Stimulated activated naive B cell treated with anti-CD40 and anti-IgM and Interleukin-4, amounts not matched to agents 10 μg/mL and 1 μg/mL and 100 μg/mL, for 72 hours (primary cell): ENCODE measurements around the gene SNX24.
"Not testable (repeated sequence)": the region's sequence is repeated elsewhere in the genome, so short reads cannot be mapped to it uniquely, and the experiment has no call there.

ENCODE experiments used
- ATAC-seq, 2 donors: fragments of 150-1000 bp; cut with Tn5 transposase; replicated peaks; 2 replicates each; pipeline ENCODE4 v1.10.0; 2021; ENCODE audit warnings: moderate library complexity in 1 of 2
- DNase-seq: peaks from one replicate; pipeline ENCODE4 v3.0.0; 2021
- H3K27ac Mint-ChIP-seq: one replicate; pipeline ENCODE4 v1.8.0; 2022; ENCODE audit warnings: mild to moderate bottlenecking, mixed read lengths
- H3K27me3 Mint-ChIP-seq, 2 donors: one replicate each; pipeline ENCODE4 v1.8.0; 2022; ENCODE audit warnings: mixed read lengths in 2 of 2
- H3K36me3 Mint-ChIP-seq, 2 donors: one replicate each; pipeline ENCODE4 v1.8.0; 2022; ENCODE audit warnings: mixed read lengths in 2 of 2, mild to moderate bottlenecking in 1 of 2
- H3K4me1 Mint-ChIP-seq, 2 donors: one replicate each; pipeline ENCODE4 v1.8.0; 2022; ENCODE audit warnings: mixed read lengths in 2 of 2, mild to moderate bottlenecking in 1 of 2
- H3K4me3 Mint-ChIP-seq, 2 donors: one replicate each; pipeline ENCODE4 v1.8.0; 2022; ENCODE audit warnings: mild to moderate bottlenecking in 2 of 2, mixed read lengths in 2 of 2, moderate library complexity in 1 of 2
- H3K9me3 Mint-ChIP-seq, 2 donors: one replicate each; pipeline ENCODE4 v1.8.0; 2022; ENCODE audit warnings: mixed read lengths in 2 of 2, mild to moderate bottlenecking in 1 of 2

SNX24 gene

DNA sequence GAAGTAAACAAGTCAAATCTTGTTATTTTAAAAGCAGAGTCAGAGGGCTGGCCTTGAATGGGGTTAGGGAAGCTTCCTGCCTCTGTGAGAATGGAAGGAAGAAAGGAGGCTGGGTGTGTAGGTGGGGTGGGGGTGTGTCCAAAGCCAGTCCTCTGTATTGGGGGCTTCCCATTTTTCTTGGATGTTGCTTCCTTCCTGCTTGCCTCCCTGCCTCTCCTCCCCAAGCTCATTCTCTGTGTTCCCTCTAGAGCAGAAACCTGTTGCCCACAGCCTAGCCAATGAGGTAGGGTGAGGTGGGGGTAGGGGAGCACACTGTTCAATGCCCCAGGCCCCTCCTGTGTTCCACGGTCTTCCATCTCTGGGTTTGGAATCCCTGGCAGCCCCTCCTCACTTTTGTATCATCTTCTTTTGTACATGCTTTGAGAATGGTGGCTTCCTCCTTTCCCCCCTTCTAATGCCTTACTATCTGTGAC lies 39.7 kb downstream of the SNX24 start:
- no peak for ATAC-seq
- Mint-ChIP-seq H3K27ac (no peak overlapping the region), H3K4me3 (no peak overlapping the region), H3K36me3 (peaks cover 4% of the 10 kb centered on the region in 2 donors), H3K9me3 (peaks cover 5 to 8% of the 10 kb centered on the region in 2 donors), H3K27me3 (no peaks in the 10 kb centered on the region), H3K4me1 (peaks cover 0 to 1% of the 10 kb centered on the region in 2 donors)
- DNase-seq, result no peak

- H3K9me3 Mint-ChIP-seq, result peaks cover 5 to 8% of the 10 kb centered on the region in 2 donors
- no peak overlapping the region for H3K27ac Mint-ChIP-seq
- H3K4me3 Mint-ChIP-seq, result no peak overlapping the region
Measured at GRCh38 chr5:122885891-122886290, 40.5 kb downstream of the SNX24 start.

GRCh38 chr5:122895141-122895540 lies 49.7 kb downstream of the SNX24 start:
- DNase-seq, result no peak
- Mint-ChIP-seq H3K4me3 (no peak overlapping the region), H3K4me1 (peaks cover 0 to 8% of the 10 kb centered on the region in 2 donors), H3K36me3 (no peaks in the 10 kb centered on the region), H3K27me3 (no peaks in the 10 kb centered on the region), H3K9me3 (no peaks in the 10 kb centered on the region), H3K27ac (no peak overlapping the region)
- no peak for ATAC-seq

More at GRCh38 chr5:122885891-122886290, 40.5 kb downstream of the SNX24 start:
- H3K27me3 Mint-ChIP-seq, result no peaks in the 10 kb centered on the region
- no peak for DNase-seq
- no peak for ATAC-seq
- peaks cover 0 to 1% of the 10 kb centered on the region in 2 donors for H3K4me1 Mint-ChIP-seq
- peaks cover 4% of the 10 kb centered on the region in 2 donors for H3K36me3 Mint-ChIP-seq

DNA sequence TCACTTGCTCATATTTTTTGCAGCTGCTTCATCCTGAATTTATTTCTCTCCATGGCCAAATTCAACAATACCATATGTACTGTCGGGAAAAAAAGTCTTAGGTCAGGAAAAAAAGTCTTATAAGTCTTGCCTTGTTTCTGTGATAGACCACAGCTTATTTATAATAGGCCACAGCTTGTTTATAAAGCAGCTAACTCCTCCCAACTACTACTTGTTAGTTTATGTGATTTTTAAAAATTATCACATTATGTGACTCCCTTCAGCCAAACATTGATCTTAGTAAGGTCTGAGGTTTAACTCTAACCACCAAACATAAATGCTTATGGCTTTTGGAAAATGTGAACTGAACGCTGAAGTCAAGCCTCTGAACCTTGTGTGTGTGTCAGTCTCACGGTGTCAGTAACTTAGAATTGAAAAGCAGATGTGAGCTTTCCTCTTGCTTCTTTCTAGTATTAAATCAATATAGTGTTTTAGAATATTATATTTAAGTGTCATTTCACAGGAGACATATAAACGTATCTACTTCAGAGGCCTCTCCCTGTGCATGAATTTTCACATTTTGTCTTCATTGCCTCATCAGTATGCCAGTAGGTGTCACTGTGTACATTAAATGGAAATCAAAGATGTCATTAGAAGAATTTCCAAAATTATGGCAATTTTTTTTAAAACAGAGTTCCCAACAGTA lies 51.3 kb downstream of the SNX24 start:
- H3K4me1 Mint-ChIP-seq, result peaks cover 0 to 6% of the 10 kb centered on the region in 2 donors
- no peaks in the 10 kb centered on the region for H3K36me3 Mint-ChIP-seq
- H3K27me3 Mint-ChIP-seq, result no peaks in the 10 kb centered on the region
- no peak for ATAC-seq
- no peak for DNase-seq
- no peaks in the 10 kb centered on the region for H3K9me3 Mint-ChIP-seq
- no peak overlapping the region for H3K4me3 Mint-ChIP-seq
- no peak overlapping the region for H3K27ac Mint-ChIP-seq

- Mint-ChIP-seq H3K27me3 (no peaks in the 10 kb centered on the region), H3K27ac (no peak overlapping the region), H3K4me3 (no peak overlapping the region), H3K36me3 (no peaks in the 10 kb centered on the region), H3K4me1 (peaks cover 0 to under 1% of the 10 kb centered on the region in 2 donors), H3K9me3 (no peaks in the 10 kb centered on the region)
- no peak for ATAC-seq
- no peak for DNase-seq
Measured at GRCh38 chr5:122897283-122897602, 51.8 kb downstream of the SNX24 start.

DNA sequence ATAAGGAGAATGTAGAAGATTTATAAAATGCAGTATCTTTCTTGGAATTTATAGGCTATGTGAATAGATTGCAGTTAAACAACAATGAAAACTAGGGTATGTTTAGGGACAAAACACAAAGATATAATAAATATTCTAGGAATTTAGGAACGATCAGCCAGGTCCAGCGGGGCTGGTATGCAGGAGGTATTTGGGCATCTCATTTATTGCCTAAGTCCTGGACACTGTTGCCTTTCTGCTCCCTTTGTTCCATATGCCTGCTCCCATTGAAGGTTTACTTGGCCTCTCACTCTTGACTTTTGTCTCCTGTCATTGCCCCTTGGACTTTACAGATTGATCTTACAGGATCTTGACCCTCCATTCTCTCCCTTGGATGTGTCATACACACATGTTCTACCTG lies 55.9 kb downstream of the SNX24 start:
- ATAC-seq (no peak), DNase-seq (no peak)
- no peak overlapping the region for H3K27ac Mint-ChIP-seq

DNA sequence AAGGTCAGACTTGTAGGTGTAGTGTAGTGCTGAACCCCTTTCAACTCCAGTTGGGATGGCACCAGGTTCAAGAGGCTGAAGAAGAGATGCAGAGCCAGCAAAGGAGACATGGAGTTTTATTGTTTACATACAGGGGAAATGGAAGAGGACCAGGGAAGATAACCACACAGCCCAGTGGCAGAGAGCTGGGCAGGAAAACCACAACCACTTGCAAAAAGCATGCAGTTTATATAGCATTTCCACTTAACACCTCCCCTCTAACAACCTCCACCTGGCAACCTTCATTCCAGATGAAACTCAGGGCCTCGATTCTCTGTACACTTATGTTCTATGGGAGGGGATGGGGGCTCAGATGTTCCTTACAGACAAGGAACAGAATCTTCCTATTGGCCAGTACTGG lies 56.9 kb downstream of the SNX24 start:
- DNase-seq (no peak), ATAC-seq (no peak)
- Mint-ChIP-seq H3K4me1 (no peaks in the 10 kb centered on the region), H3K27me3 (no peaks in the 10 kb centered on the region), H3K9me3 (no peaks in the 10 kb centered on the region), H3K36me3 (no peaks in the 10 kb centered on the region), H3K27ac (no peak overlapping the region), H3K4me3 (no peak overlapping the region)

More for the DNA sequence above, 55.9 kb downstream of the SNX24 start:
- H3K36me3 Mint-ChIP-seq, result no peaks in the 10 kb centered on the region
- no peaks in the 10 kb centered on the region for H3K9me3 Mint-ChIP-seq
- H3K27me3 Mint-ChIP-seq, result no peaks in the 10 kb centered on the region
- H3K4me1 Mint-ChIP-seq, result no peaks in the 10 kb centered on the region
- H3K4me3 Mint-ChIP-seq, result no peak overlapping the region

GRCh38 chr5:122906768-122907167 lies 61.4 kb downstream of the SNX24 start:
- Mint-ChIP-seq H3K27ac (no peak overlapping the region), H3K4me3 (no peak overlapping the region), H3K4me1 (no peaks in the 10 kb centered on the region), H3K36me3 (no peaks in the 10 kb centered on the region), H3K9me3 (no peaks in the 10 kb centered on the region), H3K27me3 (no peaks in the 10 kb centered on the region)
- ATAC-seq (no peak), DNase-seq (no peak)

GRCh38 chr5:122907276-122907675 lies 61.9 kb downstream of the SNX24 start:
- no peak overlapping the region for H3K4me3 Mint-ChIP-seq
- no peak overlapping the region for H3K27ac Mint-ChIP-seq
- no peaks in the 10 kb centered on the region for H3K4me1 Mint-ChIP-seq
- no peaks in the 10 kb centered on the region for H3K9me3 Mint-ChIP-seq
- H3K27me3 Mint-ChIP-seq, result no peaks in the 10 kb centered on the region
- H3K36me3 Mint-ChIP-seq, result no peaks in the 10 kb centered on the region
- ATAC-seq, result no peak
- DNase-seq, result no peak

GRCh38 chr5:122908108-122908507 lies 62.7 kb downstream of the SNX24 start:
- Mint-ChIP-seq H3K4me3 (no peak overlapping the region), H3K9me3 (no peaks in the 10 kb centered on the region), H3K27ac (no peak overlapping the region), H3K4me1 (no peaks in the 10 kb centered on the region), H3K36me3 (peaks cover 0 to 4% of the 10 kb centered on the region in 2 donors), H3K27me3 (no peaks in the 10 kb centered on the region)
- ATAC-seq, result no peak
- DNase-seq, result no peak

DNA sequence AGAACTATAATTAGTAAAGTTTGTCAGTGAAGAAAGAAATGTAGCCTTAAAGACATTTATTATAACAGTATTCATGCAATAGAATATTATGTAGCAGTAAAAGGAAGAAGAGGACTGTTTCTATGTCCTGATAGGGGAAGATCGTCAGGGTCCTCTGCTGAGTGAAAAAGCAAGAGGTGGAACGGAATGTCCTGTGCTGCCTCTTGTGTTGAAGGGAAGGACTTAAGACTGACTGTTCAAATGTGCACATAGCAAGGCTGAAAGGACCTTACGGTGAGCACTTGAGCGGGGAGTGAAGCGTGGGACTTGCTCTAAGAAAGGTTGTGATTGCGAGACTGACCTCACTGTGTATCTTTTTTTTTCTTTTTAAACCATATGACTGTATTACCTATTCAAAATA lies 63.2 kb downstream of the SNX24 start:
- DNase-seq (no peak), ATAC-seq (no peak)
- no peaks in the 10 kb centered on the region for H3K27me3 Mint-ChIP-seq
- H3K36me3 Mint-ChIP-seq, result peaks cover 2 to 5% of the 10 kb centered on the region in 2 donors
- H3K4me3 Mint-ChIP-seq, result no peak overlapping the region
- no peaks in the 10 kb centered on the region for H3K4me1 Mint-ChIP-seq
- H3K27ac Mint-ChIP-seq, result no peak overlapping the region
- peaks cover 0 to 1% of the 10 kb centered on the region in 2 donors for H3K9me3 Mint-ChIP-seq

GRCh38 chr5:122909470-122910100 lies 64.2 kb downstream of the SNX24 start:
- Mint-ChIP-seq H3K4me3 (no peak overlapping the region), H3K4me1 (no peaks in the 10 kb centered on the region), H3K27ac (no peak overlapping the region), H3K36me3 (peaks cover 5 to 8% of the 10 kb centered on the region in 2 donors), H3K9me3 (peaks cover 0 to 5% of the 10 kb centered on the region in 2 donors), H3K27me3 (no peaks in the 10 kb centered on the region)
- ATAC-seq (no peak), DNase-seq (no peak)

- H3K9me3 Mint-ChIP-seq, H3K27ac Mint-ChIP-seq, DNase-seq, H3K4me3 Mint-ChIP-seq, H3K4me1 Mint-ChIP-seq, H3K27me3 Mint-ChIP-seq, ATAC-seq: not testable (repeated sequence)
- H3K36me3 Mint-ChIP-seq, result peaks cover 5 to 17% of the 10 kb centered on the region in 2 donors
Measured at GRCh38 chr5:122913436-122913835, 68.0 kb downstream of the SNX24 start.

DNA sequence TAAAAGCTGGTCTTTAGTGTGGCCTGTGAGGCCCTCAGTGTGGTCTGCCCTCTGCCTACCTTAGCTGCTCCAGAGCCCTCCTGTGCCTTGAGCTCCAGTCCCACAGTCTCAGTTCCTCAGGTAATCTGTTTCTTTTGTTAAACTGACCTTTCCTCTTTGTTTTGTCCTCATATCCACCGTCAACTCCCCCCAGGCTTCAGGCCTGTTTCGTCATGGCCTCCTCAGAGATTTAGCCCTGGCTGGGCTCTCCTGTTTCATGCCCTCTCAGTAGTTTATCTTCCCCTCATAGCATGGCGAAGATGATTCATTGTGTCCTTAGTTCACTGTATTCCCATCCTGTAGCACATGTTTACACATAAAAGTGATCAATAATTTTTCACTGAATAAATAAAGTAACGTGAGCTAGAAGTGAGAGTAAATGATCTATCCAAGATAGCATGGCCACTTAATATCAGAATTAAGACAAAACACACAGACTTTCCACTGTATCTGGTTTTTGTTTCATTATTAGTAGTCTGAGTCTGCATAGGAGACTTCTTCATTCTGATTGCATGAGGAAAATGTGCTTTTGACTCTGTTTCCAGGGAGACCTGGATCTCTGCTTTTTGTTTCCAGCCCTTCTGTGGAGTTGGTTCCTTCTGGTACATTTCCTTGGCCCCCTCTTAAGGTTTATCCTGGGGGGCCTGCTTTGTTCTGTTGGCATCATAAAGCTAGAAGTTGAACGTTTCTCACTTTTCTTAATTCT lies 70.5 kb downstream of the SNX24 start:
- ATAC-seq (peak; percentile 71 to 89), DNase-seq (no peak)
- Mint-ChIP-seq H3K9me3 (peaks cover 0 to 6% of the 10 kb centered on the region in 2 donors), H3K4me1 (peaks cover 5 to 8% of the 10 kb centered on the region in 2 donors), H3K4me3 (peak overlapping the region in 1 of 2 donors; percentile 5), H3K27ac (peak overlapping the region; percentile 81), H3K27me3 (no peaks in the 10 kb centered on the region), H3K36me3 (peaks cover 6 to 17% of the 10 kb centered on the region in 2 donors)
